H1 (cell line): ENCODE results near the gene AMPH. TPM values are rescaled to one million over a fixed set of nuclear protein-coding genes. Genes with fewer than 3 reads are reported as not detected.

Experiments used
- TAF1 ChIP-seq: IDR thresholded peaks from 2 replicates; pipeline ENCODE4 v1.6.1; 2011; ENCODE audit warnings: mild to moderate bottlenecking, low read depth, low read length
- polyA plus RNA-seq, 7 experiments: library from polyadenylated mRNA; depleted of rRNA in 3 of 7; stranded (reverse) in 5 of 7; unstranded in 2 of 7; fragments of >200 nt in 5 of 7; fragments of 200-250 nt in 2 of 7; gene quantifications; 1 replicate in 5 of 7; 2 replicates in 1 of 7; 4 replicates in 1 of 7; pipeline versions ENCODE4 v1.2.1 to v1.2.3, GENCODE V29; 2011 to 2013; ENCODE audit warnings: missing spikeins in 2 of 7, mixed read lengths in 2 of 7
- total RNA-seq: library from RNA; stranded (reverse); fragmentation: NEBNext Ultra II Directional; extraction: Animal tissue kit (Norgen Biotek cat#: 25700); gene quantifications from 2 replicates; pipeline ENCODE4 v1.2.1, GENCODE V29; 2021
- TF ChIP-seq, protein P1 (sequence below): fragments of 300-600 bp; sonication (generic); IDR thresholded peaks from 2 replicates; pipeline ENCODE4 v1.7.1; 2012; ENCODE audit warnings: low read length, moderate library complexity, mild to moderate bottlenecking, inconsistent platforms; ENCODE audit not compliant: insufficient replicate concordance

Gene AMPH
- total and polyA plus RNA-seq, 2 of the 8 experiments (the other 6 are each of a cell fraction or from before 2014, with no cell fraction given) = 7.3 to 12.2 TPM

DNA sequence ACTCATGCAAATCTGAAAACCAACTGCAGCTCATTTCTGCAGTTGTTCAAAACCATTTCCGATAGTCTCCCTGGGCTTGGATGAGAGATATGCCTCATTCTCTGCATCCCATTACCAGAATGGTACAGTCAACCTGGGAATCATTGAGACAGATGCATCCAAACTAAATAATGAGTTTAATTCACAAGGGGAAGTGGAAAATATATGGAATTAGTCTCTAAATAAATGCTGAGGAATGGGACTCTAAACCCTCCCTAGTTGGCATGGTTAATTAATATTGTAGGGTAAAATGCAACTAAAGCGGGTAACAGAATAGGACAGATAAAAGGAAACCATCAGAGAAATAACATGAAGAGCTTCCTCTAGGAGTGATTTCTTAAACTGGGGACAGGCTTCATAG is 118.9 kb downstream of the AMPH start (continued):
- TF ChIP-seq, protein P1, sequence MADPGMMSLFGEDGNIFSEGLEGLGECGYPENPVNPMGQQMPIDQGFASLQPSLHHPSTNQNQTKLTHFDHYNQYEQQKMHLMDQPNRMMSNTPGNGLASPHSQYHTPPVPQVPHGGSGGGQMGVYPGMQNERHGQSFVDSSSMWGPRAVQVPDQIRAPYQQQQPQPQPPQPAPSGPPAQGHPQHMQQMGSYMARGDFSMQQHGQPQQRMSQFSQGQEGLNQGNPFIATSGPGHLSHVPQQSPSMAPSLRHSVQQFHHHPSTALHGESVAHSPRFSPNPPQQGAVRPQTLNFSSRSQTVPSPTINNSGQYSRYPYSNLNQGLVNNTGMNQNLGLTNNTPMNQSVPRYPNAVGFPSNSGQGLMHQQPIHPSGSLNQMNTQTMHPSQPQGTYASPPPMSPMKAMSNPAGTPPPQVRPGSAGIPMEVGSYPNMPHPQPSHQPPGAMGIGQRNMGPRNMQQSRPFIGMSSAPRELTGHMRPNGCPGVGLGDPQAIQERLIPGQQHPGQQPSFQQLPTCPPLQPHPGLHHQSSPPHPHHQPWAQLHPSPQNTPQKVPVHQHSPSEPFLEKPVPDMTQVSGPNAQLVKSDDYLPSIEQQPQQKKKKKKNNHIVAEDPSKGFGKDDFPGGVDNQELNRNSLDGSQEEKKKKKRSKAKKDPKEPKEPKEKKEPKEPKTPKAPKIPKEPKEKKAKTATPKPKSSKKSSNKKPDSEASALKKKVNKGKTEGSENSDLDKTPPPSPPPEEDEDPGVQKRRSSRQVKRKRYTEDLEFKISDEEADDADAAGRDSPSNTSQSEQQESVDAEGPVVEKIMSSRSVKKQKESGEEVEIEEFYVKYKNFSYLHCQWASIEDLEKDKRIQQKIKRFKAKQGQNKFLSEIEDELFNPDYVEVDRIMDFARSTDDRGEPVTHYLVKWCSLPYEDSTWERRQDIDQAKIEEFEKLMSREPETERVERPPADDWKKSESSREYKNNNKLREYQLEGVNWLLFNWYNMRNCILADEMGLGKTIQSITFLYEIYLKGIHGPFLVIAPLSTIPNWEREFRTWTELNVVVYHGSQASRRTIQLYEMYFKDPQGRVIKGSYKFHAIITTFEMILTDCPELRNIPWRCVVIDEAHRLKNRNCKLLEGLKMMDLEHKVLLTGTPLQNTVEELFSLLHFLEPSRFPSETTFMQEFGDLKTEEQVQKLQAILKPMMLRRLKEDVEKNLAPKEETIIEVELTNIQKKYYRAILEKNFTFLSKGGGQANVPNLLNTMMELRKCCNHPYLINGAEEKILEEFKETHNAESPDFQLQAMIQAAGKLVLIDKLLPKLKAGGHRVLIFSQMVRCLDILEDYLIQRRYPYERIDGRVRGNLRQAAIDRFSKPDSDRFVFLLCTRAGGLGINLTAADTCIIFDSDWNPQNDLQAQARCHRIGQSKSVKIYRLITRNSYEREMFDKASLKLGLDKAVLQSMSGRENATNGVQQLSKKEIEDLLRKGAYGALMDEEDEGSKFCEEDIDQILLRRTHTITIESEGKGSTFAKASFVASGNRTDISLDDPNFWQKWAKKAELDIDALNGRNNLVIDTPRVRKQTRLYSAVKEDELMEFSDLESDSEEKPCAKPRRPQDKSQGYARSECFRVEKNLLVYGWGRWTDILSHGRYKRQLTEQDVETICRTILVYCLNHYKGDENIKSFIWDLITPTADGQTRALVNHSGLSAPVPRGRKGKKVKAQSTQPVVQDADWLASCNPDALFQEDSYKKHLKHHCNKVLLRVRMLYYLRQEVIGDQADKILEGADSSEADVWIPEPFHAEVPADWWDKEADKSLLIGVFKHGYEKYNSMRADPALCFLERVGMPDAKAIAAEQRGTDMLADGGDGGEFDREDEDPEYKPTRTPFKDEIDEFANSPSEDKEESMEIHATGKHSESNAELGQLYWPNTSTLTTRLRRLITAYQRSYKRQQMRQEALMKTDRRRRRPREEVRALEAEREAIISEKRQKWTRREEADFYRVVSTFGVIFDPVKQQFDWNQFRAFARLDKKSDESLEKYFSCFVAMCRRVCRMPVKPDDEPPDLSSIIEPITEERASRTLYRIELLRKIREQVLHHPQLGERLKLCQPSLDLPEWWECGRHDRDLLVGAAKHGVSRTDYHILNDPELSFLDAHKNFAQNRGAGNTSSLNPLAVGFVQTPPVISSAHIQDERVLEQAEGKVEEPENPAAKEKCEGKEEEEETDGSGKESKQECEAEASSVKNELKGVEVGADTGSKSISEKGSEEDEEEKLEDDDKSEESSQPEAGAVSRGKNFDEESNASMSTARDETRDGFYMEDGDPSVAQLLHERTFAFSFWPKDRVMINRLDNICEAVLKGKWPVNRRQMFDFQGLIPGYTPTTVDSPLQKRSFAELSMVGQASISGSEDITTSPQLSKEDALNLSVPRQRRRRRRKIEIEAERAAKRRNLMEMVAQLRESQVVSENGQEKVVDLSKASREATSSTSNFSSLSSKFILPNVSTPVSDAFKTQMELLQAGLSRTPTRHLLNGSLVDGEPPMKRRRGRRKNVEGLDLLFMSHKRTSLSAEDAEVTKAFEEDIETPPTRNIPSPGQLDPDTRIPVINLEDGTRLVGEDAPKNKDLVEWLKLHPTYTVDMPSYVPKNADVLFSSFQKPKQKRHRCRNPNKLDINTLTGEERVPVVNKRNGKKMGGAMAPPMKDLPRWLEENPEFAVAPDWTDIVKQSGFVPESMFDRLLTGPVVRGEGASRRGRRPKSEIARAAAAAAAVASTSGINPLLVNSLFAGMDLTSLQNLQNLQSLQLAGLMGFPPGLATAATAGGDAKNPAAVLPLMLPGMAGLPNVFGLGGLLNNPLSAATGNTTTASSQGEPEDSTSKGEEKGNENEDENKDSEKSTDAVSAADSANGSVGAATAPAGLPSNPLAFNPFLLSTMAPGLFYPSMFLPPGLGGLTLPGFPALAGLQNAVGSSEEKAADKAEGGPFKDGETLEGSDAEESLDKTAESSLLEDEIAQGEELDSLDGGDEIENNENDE = no peak
- no peak for TF ChIP-seq TAF1
- TF ChIP-seq, all 59 proteins: peak for 0
